MG63 (cell line): ENCODE results near the gene SPECC1L. TPM values are rescaled to one million over a fixed set of nuclear protein-coding genes. Genes with fewer than 3 reads are reported as not detected.

Experiments
- DNase-seq: peaks from one replicate; pipeline ENCODE4 v3.0.0-alpha.2; 2020
- H3K27me3 ChIP-seq: fragments of 250-450 bp; sonication (Bioruptor Pico); 2 replicates; pipeline ENCODE4 v1.5.1; 2020; ENCODE audit warnings: mild to moderate bottlenecking, moderate library complexity
- H3K36me3 ChIP-seq: fragments of 250-450 bp; sonication (Bioruptor Pico); 2 replicates; pipeline ENCODE4 v1.5.1; 2020; ENCODE audit warnings: mild to moderate bottlenecking, moderate library complexity
- H3K4me3 ChIP-seq: fragments of 250-450 bp; sonication (Bioruptor Pico); 2 replicates; pipeline ENCODE4 v1.5.1; 2020; ENCODE audit warnings: mild to moderate bottlenecking, moderate library complexity
- H3K9me3 ChIP-seq: fragments of 250-450 bp; sonication (Bioruptor Pico); 2 replicates; pipeline ENCODE4 v1.5.1; 2020; ENCODE audit warnings: mild to moderate bottlenecking, moderate library complexity
- total RNA-seq: library from RNA; depleted of rRNA; stranded (reverse); fragments of >200 nt; shearing (Covaris generic); gene quantifications from 2 replicates; pipeline ENCODE4 v1.2.3, GENCODE V29; 2014; ENCODE audit warnings: low replicate concordance

SPECC1L gene
- total RNA-seq, 1 experiment from 2014 or later: 11.0 TPM

- Histone ChIP-seq H3K4me3 (no peak overlapping the region), H3K36me3 (no peaks in the 10 kb centered on the region), H3K27me3 (no peaks in the 10 kb centered on the region), H3K9me3 (no peaks in the 10 kb centered on the region)
- DNase-seq: no peak
Observed at GRCh38 chr22:24440270-24440717, 169.7 kb downstream of the SPECC1L start.

GRCh38 chr22:24440718-24441405, 170.2 kb downstream of the SPECC1L start:
- H3K9me3 ChIP-seq: no peaks in the 10 kb centered on the region
- no peaks in the 10 kb centered on the region for H3K27me3 ChIP-seq
- no peak for DNase-seq
- no peak overlapping the region for H3K4me3 ChIP-seq
- H3K36me3 ChIP-seq: no peaks in the 10 kb centered on the region

- DNase-seq: no peak
- Histone ChIP-seq H3K36me3 (no peaks in the 10 kb centered on the region), H3K27me3 (no peaks in the 10 kb centered on the region), H3K4me3 (no peak overlapping the region), H3K9me3 (no peaks in the 10 kb centered on the region)
Observed at GRCh38 chr22:24441406-24442351, 171.0 kb downstream of the SPECC1L start.

- H3K27me3 ChIP-seq: no peaks in the 10 kb centered on the region
- no peak overlapping the region for H3K4me3 ChIP-seq
- no peaks in the 10 kb centered on the region for H3K36me3 ChIP-seq
- H3K9me3 ChIP-seq: no peaks in the 10 kb centered on the region
- no peak for DNase-seq
Observed at GRCh38 chr22:24442352-24442744, 171.7 kb downstream of the SPECC1L start.

GRCh38 chr22:24443668-24444067, 173.0 kb downstream of the SPECC1L start:
- Histone ChIP-seq H3K4me3 (no peak overlapping the region), H3K27me3 (no peaks in the 10 kb centered on the region), H3K36me3 (no peaks in the 10 kb centered on the region), H3K9me3 (no peaks in the 10 kb centered on the region)
- DNase-seq: no peak

- no peak for DNase-seq
- Histone ChIP-seq H3K27me3 (no peaks in the 10 kb centered on the region), H3K9me3 (no peaks in the 10 kb centered on the region), H3K36me3 (no peaks in the 10 kb centered on the region), H3K4me3 (no peak overlapping the region)
Observed at GRCh38 chr22:24444251-24444650, 173.6 kb downstream of the SPECC1L start.

GRCh38 chr22:24444729-24445466, 174.3 kb downstream of the SPECC1L start:
- no peaks in the 10 kb centered on the region for H3K9me3 ChIP-seq
- no peak for DNase-seq
- H3K4me3 ChIP-seq: no peak overlapping the region
- H3K27me3 ChIP-seq: no peaks in the 10 kb centered on the region
- H3K36me3 ChIP-seq: no peaks in the 10 kb centered on the region

GRCh38 chr22:24445481-24446259, 175.0 kb downstream of the SPECC1L start:
- no peak for DNase-seq

GRCh38 chr22:24446260-24446611, 175.6 kb downstream of the SPECC1L start:
- H3K4me3 ChIP-seq: no peak overlapping the region
- H3K36me3 ChIP-seq: no peaks in the 10 kb centered on the region
- H3K27me3 ChIP-seq: no peaks in the 10 kb centered on the region
- no peak for DNase-seq
- H3K9me3 ChIP-seq: no peaks in the 10 kb centered on the region; the same call in 1 of the 2 replicates

More at GRCh38 chr22:24445481-24446259, 175.0 kb downstream of the SPECC1L start:
- H3K27me3 ChIP-seq: no peaks in the 10 kb centered on the region
- no peaks in the 10 kb centered on the region for H3K9me3 ChIP-seq
- H3K36me3 ChIP-seq: no peaks in the 10 kb centered on the region
- H3K4me3 ChIP-seq: no peak overlapping the region

GRCh38 chr22:24450610-24451009, 180.0 kb downstream of the SPECC1L start:
- Histone ChIP-seq H3K4me3 (no peak overlapping the region), H3K36me3 (no peaks in the 10 kb centered on the region), H3K27me3 (no peaks in the 10 kb centered on the region), H3K9me3 (peaks cover 6% of the 10 kb centered on the region; the same call in 1 of the 2 replicates)
- no peak for DNase-seq

- Histone ChIP-seq H3K4me3 (no peak overlapping the region), H3K27me3 (no peaks in the 10 kb centered on the region), H3K9me3 (peaks cover 6% of the 10 kb centered on the region; the same call in 1 of the 2 replicates), H3K36me3 (no peaks in the 10 kb centered on the region)
- DNase-seq: no peak
Observed at GRCh38 chr22:24451162-24451561, 180.5 kb downstream of the SPECC1L start.

GRCh38 chr22:24453853-24454252, 183.2 kb downstream of the SPECC1L start:
- Histone ChIP-seq H3K36me3 (no peaks in the 10 kb centered on the region), H3K9me3 (peaks cover 6% of the 10 kb centered on the region; the same call in 1 of the 2 replicates), H3K27me3 (no peaks in the 10 kb centered on the region), H3K4me3 (no peak overlapping the region)
- DNase-seq: no peak

GRCh38 chr22:24455039-24455438, 184.4 kb downstream of the SPECC1L start:
- no peak overlapping the region for H3K4me3 ChIP-seq
- DNase-seq: no peak
- H3K9me3 ChIP-seq: peaks cover 6% of the 10 kb centered on the region; the same call in 1 of the 2 replicates
- H3K36me3 ChIP-seq: no peaks in the 10 kb centered on the region
- H3K27me3 ChIP-seq: no peaks in the 10 kb centered on the region

GRCh38 chr22:24455751-24456426, 185.3 kb downstream of the SPECC1L start:
- Histone ChIP-seq H3K27me3 (no peaks in the 10 kb centered on the region), H3K9me3 (peaks cover 6% of the 10 kb centered on the region; the same call in 1 of the 2 replicates), H3K36me3 (no peaks in the 10 kb centered on the region), H3K4me3 (no peak overlapping the region)
- DNase-seq: no peak

- H3K9me3 ChIP-seq: no peaks in the 10 kb centered on the region
- no peak overlapping the region for H3K4me3 ChIP-seq
- H3K36me3 ChIP-seq: no peaks in the 10 kb centered on the region
- no peaks in the 10 kb centered on the region for H3K27me3 ChIP-seq
- no peak for DNase-seq
Observed at GRCh38 chr22:24457894-24458420, 187.3 kb downstream of the SPECC1L start.
